GM12873 (cell line): ENCODE measurements around the gene CCN6.

Source experiments
- TF ChIP-seq, protein P1 (sequence below): IDR thresholded peaks from 2 replicates; pipeline ENCODE4 v1.5.1; 2012; ENCODE audit warnings: low read depth, mild to moderate bottlenecking, moderate library complexity, low read length, control low read depth; ENCODE audit not compliant: insufficient read depth; ENCODE audit errors: missing control alignments

The CCN6 gene

DNA sequence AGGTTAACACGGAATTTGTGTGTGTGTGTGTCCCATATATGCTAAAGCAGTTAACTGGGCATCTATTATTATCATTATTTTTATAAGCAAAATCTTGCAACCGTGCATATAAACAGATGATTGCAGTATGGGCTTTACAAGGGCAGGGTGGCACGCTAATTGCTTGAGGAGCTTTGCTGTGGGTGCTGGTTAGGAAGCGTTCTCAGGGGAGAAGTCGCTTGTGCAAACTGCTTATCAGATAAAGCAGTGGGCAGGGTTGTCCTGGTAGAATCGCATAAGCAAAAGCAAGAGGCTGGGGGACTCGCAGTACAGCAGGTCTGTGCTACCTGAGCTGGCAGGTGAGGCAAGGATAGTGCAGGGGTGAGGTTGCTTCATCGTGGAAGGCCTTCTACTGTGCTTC, 9.7 kb upstream of the CCN6 start:
- TF ChIP-seq, protein P1, sequence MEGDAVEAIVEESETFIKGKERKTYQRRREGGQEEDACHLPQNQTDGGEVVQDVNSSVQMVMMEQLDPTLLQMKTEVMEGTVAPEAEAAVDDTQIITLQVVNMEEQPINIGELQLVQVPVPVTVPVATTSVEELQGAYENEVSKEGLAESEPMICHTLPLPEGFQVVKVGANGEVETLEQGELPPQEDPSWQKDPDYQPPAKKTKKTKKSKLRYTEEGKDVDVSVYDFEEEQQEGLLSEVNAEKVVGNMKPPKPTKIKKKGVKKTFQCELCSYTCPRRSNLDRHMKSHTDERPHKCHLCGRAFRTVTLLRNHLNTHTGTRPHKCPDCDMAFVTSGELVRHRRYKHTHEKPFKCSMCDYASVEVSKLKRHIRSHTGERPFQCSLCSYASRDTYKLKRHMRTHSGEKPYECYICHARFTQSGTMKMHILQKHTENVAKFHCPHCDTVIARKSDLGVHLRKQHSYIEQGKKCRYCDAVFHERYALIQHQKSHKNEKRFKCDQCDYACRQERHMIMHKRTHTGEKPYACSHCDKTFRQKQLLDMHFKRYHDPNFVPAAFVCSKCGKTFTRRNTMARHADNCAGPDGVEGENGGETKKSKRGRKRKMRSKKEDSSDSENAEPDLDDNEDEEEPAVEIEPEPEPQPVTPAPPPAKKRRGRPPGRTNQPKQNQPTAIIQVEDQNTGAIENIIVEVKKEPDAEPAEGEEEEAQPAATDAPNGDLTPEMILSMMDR: no peak

DNA sequence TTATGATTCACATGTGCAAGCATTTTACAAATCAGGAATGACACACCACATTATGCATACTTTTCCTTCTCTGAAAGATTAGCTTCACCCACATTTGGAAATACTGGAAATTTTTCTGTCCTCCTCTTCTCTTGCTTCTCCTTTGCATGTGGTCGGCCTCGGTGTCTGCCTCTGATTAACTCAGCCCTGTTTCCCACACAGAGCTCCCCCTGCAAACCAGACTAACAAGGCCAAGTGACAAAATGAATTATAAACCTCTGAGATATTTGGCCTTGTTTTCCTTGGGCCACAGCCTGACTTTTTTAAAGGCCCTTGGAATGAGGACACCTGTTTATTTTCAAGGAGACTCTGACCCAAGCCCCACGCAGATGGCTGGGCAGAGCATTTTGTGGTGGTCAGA, 9.0 kb upstream of the CCN6 start:
- TF ChIP-seq, protein P1: no peak

DNA sequence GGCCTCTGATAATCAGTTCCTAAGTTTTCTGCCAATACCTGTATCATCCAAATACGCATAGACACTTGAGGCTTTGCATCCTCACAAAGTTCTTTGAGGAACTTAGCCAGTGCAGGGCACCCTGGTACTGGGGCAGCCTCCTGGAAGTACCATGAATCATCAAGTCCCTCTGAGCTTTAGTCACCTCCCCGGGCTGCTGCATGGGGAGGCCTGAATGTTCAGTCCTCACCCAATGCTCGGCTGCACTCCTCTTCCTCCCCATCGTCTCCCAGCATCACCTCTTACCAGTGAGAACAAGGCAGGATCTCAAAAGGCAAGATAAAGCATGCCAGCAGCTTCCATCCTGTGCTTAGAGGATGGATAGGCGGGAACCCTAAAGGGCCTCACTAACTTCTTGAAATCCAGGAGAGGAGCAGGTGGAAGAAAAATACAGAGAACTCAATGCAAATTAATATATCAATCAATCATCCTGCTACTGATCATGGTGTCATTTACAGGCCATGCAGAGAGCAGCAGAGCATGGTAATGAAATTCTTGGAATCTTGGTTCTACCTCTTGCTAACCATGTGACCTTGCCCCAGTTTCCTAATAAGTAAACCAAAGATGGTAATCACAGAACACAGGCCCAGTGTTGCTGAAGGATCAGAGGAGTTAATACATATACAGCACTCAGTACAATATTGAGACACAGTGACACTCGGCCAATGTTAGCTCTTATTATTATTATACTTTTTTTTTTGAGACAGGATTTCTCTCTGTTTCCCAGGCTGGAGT, 4.7 kb upstream of the CCN6 start:
- TF ChIP-seq, protein P1: no peak

DNA sequence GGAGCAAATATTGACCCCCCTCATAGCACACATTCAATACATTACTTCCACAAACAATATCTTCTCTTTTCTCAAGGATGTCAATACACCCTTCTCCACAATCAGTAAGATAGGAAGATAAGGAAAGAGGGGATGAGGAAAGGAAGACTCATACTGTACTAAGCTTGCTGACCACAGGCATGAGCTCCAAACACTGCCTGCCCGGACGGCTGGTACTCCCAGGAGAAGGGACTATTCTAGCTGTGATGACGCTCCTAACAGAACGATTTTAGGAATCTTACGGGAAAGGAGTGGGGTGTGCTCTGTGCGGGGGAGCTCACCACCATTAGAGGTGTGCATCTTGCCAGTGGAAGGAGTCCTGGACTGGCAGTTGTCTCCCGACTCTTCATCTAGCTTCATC, 3.9 kb upstream of the CCN6 start:
- TF ChIP-seq, protein P1: no peak

DNA sequence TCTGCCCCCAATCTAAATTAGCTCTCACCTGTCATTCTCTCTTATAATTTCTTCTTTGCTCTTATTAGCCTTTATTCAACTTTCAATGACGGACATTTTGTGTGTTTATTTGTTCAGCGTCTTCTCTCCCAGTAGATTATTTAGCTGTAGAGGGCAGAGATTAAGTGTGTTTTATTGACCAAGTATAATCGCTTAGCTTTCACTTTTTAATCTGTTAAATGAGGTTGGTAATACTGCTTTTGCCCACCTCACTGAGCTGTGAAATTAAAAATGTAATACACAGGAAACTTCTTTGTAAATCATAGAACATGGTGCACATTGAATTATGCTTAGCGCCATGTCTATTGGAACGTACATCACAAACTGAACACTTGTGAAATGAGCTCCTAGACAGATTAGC, 3.5 kb upstream of the CCN6 start:
- TF ChIP-seq, protein P1: no peak

DNA sequence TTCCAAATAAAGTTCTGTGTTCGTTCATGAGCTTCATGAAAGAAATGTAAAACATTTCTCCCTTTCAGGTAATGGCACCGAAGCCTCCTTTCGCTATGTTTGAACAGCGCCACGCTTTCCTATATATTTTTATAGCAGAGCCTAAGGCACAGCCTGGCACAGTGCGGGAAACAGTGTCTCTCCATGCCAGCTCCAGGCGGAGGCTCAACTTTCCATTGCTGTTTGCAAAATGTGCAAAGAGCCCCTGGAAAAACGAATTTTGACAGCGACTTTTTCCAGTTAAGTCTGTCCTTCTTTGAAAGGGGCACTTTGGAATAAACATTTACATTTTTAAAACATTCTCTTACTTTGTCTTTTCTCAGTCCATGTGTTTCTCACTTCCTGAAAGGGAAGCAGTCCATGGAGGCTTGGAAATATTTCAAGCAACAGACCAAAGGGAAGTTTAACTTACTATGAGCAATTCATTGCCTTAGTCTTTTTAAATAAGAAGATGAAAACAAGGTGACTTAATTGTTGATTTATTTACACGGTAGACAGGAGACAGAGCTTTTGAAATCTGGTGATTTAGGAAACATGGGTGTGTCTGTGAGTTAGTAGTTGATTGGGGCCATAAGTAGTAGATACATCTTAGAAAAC, 769 bp downstream of the CCN6 start:
- TF ChIP-seq, protein P1: no peak

DNA sequence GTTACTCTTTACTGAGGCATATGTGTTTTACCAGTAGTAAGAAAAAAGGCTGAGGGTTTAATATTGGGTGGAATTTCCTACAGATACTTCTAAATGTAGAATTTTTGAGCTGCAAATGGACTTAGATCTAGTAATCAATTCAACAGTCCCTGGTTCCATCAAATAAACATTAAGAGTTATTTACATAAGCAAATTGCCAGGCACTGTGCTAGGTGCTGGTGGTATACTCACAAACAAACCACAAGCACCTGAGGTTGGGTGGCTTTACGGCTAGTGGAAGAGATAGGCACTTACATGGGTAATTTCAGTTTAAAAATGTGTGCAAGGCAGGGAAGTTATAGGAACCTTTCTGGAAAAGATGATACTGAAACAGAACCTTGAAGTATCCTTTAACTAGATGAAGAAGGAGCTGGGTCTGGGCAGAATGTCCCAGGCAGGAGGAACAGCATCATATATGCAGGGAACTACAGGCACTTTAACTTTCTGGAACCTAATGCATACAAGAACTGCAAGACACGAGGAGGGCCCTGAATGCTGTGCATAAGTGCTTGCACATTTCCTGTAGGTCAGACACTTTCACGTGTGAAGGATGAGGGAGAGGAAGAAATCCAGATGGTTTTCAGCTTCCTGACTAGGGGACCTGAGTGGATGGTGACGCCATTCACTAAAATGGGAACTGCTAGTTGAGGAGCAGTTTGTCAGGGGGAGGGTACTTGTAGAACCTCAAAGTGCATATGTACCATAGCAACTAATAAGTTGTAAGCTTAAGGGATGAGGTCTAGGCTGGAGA, 4.5 kb downstream of the CCN6 start:
- TF ChIP-seq, protein P1: no peak
